ENCODE data around the gene IGF1. TPM values are rescaled to one million over a fixed set of nuclear protein-coding genes. Genes with fewer than 3 reads are reported as not detected.

Gene IGF1
- total and polyA plus RNA-seq, 11 donors: 1.9 to 30.3 (median 13.3) TPM

DNA sequence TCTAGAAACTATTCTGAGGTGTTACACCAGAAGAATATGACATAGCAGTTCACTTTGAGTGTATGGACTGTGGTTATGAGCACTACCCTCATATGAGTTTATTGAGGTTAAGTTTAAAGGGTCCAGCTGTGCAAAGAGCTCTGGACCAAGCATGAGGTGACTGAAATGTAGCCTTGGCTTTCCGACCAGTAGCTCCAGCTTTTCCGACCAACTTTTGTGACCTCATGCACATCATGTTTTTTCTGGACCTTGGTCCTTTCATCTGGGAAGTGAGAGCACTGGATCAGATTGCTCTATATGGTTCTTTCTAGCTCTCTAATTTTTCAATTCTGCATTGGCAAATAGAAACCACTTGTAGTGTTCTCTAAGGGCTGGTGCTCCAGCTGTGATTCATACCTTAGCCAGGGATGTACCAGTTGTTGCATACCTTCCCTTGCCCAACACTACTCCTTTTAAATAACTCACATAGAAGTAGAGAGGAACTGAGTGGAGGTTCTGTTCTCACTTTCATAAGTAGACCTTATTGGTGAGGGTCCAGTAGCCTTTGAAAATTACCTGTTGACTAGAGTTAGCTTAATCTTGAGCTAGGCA is 16.6 kb downstream of the IGF1 start:
- Histone ChIP-seq H3K27me3 (no peaks in the 10 kb centered on the region), H3K4me1 (peaks cover 0 to 13% (median 0%) of the 10 kb centered on the region in 12 donors), H3K27ac (peak overlapping the region in 7 of 12 donors; percentile 0 to 71 (median 51)), H3K4me3 (no peak overlapping the region), H3K36me3 (peaks cover 0 to 6% (median 0%) of the 10 kb centered on the region in 9 donors), H3K9me3 (no peaks in the 10 kb centered on the region)
- intact Hi-C loops (cut with DNase I): no loop called here
- ATAC-seq: peak in 3 of 4 donors; percentile 22 to 73 (median 32)
- 76 to 85% (median 78%) methylated on average over 2 of the region's 2 CpGs for WGBS, 4 donors
- DNase-seq: no peak
- no peak for TF ChIP-seq POLR2A (IDR thresholded peaks at IDR 0.05)

DNA sequence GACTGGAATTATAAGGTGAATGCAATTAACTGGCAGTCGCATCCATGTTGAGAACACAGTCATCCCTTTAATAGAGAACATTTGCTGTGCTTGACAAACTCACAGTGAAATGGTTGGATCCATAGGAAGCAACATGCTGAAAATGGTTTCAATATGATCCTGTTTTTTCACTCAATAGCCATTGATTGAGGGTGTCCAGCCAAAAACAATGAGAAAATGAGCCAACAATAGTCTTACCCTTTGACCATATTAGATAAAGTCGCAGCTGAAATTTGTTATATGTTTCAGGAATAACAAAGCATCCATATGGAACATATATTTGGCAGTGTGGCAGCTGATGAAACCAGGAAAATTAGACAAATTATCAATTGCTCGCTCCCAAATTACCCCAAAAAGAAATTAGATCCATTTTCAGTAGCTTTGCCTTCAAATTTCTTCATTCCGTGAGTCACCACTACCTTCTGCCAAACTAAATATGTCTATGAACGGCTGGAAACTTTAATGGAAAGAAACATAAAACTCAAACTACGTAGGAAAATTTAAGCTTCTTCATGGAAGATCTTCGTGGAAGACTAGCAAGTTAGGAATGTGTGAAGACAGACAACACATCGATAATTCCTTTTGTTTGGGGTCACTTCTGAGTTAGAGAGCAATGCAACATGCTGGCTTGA is 17.4 kb downstream of the IGF1 start:
- H3K27ac ChIP-seq: peak overlapping the region in 6 of 12 donors; percentile 12 to 71 (median 51)

DNA sequence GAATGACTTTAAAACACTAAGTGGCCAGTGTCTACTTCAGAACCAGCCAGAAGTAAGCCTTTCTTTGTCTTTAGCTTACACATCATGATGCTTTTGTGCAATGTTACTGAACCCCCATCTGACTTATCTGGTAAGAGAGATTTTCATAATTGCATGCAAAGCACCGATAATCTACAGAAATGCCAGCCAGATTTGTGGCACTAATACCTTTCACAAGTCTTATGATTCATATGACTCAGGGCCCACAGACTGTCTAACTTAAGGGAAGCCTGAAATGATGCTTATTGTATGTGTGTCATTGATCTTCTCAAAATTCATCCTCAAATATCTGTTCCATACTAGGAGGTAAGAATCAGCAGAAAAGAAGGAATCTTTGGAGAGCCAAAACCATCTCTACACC is 18.0 kb downstream of the IGF1 start:
- Histone ChIP-seq H3K27ac (peak overlapping the region in 2 of 12 donors; percentile 31 to 51), H3K9me3 (no peaks in the 10 kb centered on the region), H3K36me3 (no peaks in the 10 kb centered on the region), H3K27me3 (no peaks in the 10 kb centered on the region), H3K4me1 (peaks cover 0 to 16% (median 0%) of the 10 kb centered on the region in 12 donors), H3K4me3 (no peak overlapping the region)
- intact Hi-C loops (cut with DNase I): no loop called here
- ATAC-seq (no peak), DNase-seq (no peak)
- TF ChIP-seq POLR2A (IDR thresholded peaks at IDR 0.05): no peak
- 91 to 100% (median 97%) methylated on average over 1 of the region's 1 CpG for WGBS, 4 donors

More for the DNA sequence above, 17.4 kb downstream of the IGF1 start:
- 67 to 79% (median 72%) methylated on average over 8 of the region's 8 CpGs for WGBS, 4 donors
- DNase-seq (no peak), ATAC-seq (peak in 2 of 4 donors; percentile 47 to 57)
- Histone ChIP-seq H3K4me1 (peaks cover 0 to 16% (median 0%) of the 10 kb centered on the region in 12 donors), H3K36me3 (no peaks in the 10 kb centered on the region), H3K27me3 (no peaks in the 10 kb centered on the region), H3K4me3 (no peak overlapping the region), H3K9me3 (no peaks in the 10 kb centered on the region)
- intact Hi-C loops (cut with DNase I): no loop called here
- TF ChIP-seq, protein P1, sequence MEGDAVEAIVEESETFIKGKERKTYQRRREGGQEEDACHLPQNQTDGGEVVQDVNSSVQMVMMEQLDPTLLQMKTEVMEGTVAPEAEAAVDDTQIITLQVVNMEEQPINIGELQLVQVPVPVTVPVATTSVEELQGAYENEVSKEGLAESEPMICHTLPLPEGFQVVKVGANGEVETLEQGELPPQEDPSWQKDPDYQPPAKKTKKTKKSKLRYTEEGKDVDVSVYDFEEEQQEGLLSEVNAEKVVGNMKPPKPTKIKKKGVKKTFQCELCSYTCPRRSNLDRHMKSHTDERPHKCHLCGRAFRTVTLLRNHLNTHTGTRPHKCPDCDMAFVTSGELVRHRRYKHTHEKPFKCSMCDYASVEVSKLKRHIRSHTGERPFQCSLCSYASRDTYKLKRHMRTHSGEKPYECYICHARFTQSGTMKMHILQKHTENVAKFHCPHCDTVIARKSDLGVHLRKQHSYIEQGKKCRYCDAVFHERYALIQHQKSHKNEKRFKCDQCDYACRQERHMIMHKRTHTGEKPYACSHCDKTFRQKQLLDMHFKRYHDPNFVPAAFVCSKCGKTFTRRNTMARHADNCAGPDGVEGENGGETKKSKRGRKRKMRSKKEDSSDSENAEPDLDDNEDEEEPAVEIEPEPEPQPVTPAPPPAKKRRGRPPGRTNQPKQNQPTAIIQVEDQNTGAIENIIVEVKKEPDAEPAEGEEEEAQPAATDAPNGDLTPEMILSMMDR (IDR thresholded peaks at IDR 0.05): no peak
- TF ChIP-seq POLR2A (IDR thresholded peaks at IDR 0.05): no peak

DNA sequence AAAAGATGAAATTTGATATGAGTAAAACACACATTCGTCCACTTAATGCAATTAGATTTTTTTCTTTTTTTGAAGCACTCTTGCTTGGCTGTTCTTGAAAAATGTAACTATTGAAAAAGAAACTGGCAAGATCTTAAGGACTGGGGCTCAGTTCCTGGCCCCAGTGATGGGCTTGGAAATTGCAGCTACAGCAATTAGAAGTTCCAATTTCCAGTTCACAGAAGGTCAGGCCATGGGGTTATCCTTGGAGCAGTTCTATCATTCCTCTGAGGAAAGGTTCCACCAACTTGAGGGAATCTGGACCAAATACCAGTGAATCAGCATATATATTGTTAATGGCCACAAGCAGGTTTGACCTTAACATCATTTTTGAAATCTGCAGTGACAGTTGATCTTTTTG is 18.9 kb downstream of the IGF1 start:
- Histone ChIP-seq H3K36me3 (no peaks in the 10 kb centered on the region), H3K9me3 (no peaks in the 10 kb centered on the region), H3K4me1 (peaks cover 0 to 16% (median 0%) of the 10 kb centered on the region in 12 donors), H3K4me3 (no peak overlapping the region), H3K27me3 (peaks cover 0 to 6% (median 0%) of the 10 kb centered on the region in 9 donors), H3K27ac (peak overlapping the region in 1 of 12 donors; percentile 4)
- WGBS, 4 donors: 57 to 72% (median 63%) methylated on average over 1 of the region's 1 CpG
- TF ChIP-seq, protein P1 (IDR thresholded peaks at IDR 0.05): no peak
- TF ChIP-seq POLR2A (IDR thresholded peaks at IDR 0.05): no peak
- intact Hi-C loops (cut with DNase I): no loop called here
- no peak for DNase-seq
- no peak for ATAC-seq

DNA sequence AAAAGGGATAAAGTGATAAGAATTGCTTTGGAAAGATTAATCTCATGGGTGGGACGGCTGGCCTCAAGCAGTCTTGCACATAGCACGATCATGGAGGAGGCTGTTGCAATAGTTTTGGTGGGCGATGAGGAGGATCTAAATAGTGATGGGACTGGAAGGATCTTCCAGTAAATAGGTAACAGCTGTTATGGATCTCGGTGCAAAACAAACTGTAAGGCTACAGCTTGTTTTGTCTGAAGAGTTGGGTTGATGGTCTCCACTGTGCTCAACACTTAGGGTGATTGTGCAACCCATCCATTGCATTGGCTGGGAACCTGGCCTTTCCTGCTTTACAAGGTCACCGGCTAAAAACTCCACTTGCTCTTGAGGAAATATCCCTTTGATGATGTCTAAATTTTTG is 21.0 kb downstream of the IGF1 start:
- TF ChIP-seq, protein P1 (IDR thresholded peaks at IDR 0.05): no peak
- no peak for TF ChIP-seq POLR2A (IDR thresholded peaks at IDR 0.05)
- Histone ChIP-seq H3K9me3 (no peaks in the 10 kb centered on the region), H3K4me1 (peaks cover 0 to 16% (median 0%) of the 10 kb centered on the region in 12 donors), H3K27ac (no peak overlapping the region), H3K27me3 (peaks cover 0 to 6% (median 0%) of the 10 kb centered on the region in 9 donors), H3K4me3 (no peak overlapping the region), H3K36me3 (no peaks in the 10 kb centered on the region)
- 79 to 87% (median 82%) methylated on average over 5 of the region's 5 CpGs for WGBS, 4 donors
- ATAC-seq (peak in 1 of 4 donors; percentile 62), DNase-seq (peak in 1 of 5 donors; percentile 39)
- intact Hi-C loops (cut with DNase I): no loop called here
